HG03342 (cell line): Measurements from ENCODE around the gene GDF7.

ENCODE experiments used
- ATAC-seq: cut with Tn5 transposase; IDR thresholded peaks from one replicate; pipeline ENCODE4 v1.9.1; 2021; ENCODE audit warnings: mild to moderate bottlenecking, moderate library complexity; ENCODE audit not compliant: unreplicated experiment

Gene GDF7

GRCh38 chr2:20660506-20661420 lies 6.2 kb upstream of the GDF7 start:
- ATAC-seq, result no peak

DNA sequence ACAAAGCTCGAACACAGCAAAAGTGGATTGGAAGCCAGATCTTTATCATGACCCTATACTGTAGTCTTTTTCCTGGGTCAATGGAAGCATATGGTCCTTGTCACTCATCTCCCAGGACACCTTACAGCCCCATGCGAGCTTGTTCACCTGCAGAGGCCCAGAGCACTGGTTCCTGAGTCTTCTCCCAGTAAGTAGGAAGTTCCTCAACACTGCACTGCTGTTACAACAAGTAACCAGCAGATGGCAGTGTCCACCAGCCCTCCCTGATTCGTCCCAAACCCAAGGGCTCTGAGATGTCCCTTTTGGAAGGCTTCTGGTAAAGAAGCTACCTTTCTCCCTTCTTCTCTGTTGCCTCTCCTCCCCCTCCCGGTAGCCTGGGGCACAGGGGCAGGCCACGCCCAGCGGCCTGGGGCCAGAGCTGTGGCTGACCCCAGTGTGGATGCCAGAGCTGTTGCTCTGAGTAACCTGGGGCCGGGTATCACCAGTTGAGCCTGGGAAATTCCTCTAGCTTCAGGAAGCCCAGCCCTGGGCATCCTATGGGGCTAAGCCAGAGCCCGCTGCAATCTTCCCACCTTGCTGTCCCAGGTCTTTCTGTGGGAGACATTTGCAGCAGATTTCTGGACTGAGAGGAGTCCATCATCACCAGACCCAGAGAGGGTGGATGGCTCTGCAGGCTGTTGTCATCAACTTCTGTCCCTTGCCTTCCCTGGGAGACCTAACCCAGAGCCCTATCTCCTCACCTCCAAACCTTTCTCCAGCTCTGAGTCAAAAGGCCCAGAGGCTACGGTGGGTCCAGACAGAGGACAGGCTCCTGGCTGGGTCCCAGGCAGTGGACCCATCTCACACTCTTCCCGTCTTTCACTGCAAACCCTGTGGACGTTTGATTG lies 5.3 kb upstream of the GDF7 start:
- peak; percentile 61 for ATAC-seq

GRCh38 chr2:20662308-20662937 lies 4.5 kb upstream of the GDF7 start:
- ATAC-seq, result no peak

GRCh38 chr2:20663196-20664070 lies 3.5 kb upstream of the GDF7 start:
- no peak for ATAC-seq

DNA sequence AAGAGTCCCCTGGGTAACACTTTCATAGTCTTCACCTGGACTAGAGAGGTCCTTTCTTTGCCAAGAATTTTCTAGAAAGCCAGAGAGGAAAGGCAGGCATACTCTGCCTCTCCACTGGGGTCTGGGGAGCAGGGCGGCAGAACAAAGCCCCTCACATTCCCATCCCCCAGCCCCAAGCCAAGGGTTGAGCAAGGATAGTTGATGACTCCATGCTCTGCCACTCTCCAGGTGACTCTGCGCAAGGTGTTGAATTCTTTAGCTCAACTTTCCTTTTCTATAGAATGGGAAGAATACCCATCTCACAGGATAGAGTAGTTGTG lies 2.9 kb upstream of the GDF7 start:
- no peak for ATAC-seq

DNA sequence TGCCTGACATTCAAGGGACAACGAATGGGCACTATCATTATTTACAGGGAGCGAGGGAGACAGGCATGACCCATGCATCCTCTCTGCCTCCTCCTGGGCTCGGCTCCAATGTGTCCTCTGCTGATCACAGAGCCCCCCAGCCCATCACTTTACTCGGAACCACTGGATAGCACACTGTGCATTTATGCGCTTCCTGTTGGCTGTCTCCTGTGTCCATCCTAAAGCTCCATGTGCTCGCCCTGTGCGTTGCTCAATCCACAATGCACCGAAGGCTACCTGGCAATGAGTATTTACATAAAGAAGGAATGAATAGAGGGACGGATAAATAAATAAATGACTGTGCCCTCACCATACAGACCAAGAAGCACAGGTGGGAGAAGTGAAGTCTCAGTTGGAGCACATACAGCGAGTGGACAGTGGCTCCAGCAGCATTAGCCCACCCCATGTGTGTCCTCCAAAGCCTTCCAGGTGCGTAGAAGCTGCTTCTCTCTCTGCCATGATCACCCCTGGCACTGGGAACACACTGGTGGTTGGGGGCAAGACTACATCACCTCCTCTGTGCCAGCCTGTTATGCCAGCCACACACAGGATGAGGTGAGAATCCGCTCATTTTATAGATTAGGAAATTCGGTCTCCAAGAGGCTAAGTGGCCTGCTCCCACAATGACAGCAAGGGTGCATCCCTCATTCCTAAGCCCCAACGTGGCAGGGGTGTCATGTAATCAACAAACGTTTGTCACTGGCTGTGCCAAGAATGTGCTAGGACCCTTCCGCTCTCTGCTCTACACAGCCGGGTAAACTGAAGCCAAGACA lies 2.3 kb upstream of the GDF7 start:
- ATAC-seq, result no peak

DNA sequence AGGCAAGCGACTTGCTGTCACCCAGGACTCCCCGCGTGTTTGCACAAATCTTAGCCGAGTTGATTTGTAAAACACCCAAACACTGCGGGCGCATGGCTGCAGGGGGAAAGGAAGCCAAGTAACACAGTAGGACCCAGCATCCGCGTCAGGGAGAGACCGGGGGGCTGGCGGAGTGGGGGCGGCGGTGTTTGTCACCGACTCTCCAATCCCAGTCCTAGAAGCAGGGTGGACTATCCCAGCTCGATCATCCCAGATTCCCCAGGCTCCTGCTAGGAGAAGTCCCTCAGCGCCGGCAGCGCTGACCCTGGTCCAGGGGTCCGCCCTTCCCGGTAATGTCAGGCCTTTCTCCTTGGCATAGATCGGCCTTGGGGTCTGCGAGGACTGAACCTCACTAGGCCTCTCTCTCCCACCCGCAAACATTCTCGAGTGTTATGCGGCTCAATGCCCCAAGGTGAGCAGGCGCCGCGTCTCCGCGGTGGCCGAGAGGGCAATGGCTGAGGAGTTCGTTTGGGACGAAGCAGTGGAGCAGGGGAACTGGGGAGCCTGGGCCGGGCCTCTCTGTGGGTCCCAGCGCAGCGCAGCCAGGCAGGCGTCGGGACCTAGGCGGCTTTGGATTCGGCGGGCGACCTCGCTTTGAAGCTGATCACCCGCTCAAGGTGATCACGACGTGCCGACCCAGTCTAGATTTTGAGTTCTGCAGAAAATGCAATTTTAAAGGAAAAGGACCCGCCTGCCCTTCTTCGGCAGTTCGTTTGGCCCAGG lies 1.5 kb upstream of the GDF7 start:
- ATAC-seq, result no peak

DNA sequence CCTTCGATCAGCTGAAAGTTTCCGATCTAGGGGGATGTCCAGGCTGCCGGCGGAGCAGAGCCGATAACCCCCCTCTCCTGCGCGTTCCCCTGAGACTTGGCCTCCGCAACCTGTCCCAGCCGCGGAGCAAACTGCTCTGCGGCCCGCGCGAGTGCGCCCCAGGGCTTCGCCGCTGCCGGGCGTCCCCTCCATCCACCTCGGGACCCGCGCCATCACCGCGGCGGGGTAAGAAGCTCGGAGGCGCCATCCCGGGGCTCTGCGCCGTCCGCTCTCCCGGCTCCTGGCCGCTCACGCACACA lies 990 bp upstream of the GDF7 start:
- no peak for ATAC-seq

DNA sequence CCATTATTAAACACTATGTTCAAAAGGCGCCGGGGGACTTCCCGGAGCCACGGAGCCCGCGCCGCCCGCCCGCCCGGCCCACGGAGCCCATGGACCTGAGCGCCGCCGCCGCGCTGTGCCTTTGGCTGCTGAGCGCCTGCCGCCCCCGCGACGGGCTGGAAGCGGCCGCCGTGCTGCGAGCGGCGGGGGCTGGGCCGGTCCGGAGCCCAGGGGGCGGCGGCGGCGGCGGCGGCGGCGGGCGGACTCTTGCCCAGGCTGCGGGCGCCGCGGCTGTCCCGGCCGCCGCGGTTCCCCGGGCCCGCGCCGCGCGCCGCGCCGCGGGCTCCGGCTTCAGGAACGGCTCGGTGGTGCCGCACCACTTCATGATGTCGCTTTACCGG lies 197 bp downstream of the GDF7 start:
- no peak for ATAC-seq

DNA sequence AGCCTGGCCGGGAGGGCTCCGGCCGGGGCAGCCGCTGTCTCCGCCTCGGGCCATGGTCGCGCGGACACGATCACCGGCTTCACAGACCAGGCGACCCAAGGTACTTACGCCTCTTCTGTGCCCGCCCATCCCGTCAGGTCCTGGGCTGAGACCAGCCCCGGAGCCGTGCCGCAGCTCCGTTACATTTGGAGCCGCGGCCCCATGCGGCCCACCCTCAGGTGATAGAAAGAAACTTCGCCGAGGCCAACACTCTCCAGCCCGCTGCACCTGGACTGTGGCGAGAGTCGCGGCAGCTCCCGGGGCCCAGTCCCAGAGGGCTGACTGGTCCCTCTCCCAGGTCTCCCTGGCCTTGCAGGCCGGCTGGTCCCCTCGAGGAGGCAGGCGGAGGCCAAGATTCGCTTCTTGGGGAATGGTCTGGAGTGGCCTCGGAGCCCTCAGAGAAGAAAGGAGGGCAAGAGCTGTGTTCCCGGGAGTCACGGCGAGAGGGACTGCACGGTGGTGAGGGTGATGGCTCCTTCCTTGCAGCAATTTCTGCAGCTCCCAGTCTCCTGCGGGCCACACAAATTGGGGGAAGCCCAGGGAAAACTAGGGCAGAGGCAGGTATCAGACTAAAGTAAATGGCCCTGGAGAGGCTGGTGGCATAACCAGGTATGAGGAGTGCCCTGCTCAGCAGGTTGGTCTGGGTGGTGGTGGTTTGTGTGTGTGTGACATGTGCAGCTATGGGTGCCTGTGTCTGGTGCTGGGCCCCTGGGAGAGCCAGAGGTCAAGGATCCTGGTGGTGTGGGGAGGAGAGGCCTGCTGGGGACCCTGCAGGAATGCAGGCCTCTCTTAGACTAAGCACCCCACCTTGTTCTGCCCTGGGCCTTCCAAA lies 822 bp downstream of the GDF7 start:
- no peak for ATAC-seq

- ATAC-seq, result no peak
These were observed 1.5 kb downstream of the GDF7 start for GRCh38 chr2:20668451-20668850.

DNA sequence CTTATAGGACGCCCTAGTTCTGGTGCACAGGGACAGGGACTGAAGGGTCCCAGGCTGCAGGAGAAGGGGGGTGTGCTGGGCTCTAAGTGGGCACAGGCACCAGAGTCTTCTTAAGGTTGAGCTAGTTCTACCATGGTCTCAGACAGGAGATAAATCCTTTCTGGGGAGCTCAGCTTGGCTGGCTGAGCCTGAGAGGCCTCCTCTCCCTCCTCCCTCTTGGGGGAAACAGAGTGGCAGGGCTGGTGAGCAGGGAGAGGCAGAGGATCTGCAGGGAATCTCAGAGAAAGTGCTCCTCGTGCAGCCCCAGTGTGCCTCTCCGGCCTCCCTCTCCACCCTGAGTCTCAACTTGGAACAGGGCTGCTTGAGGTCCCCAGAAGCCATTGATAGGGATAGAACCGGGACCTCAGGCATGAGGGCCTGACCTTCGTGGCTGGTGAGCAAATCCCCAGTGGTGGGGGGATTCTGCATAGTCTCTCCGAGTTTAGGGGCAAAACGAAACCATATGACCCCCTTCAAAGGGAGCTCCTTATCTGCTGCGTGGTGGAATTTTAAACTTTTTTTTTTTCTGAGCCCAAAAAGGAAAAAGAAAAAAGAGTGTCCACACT lies 2.0 kb downstream of the GDF7 start:
- ATAC-seq, result no peak

- ATAC-seq, result no peak
These were observed 2.8 kb downstream of the GDF7 start for GRCh38 chr2:20669562-20670314.

- no peak for ATAC-seq
These were observed 3.5 kb downstream of the GDF7 start for GRCh38 chr2:20670315-20671035.

GRCh38 chr2:20671036-20671735 lies 4.2 kb downstream of the GDF7 start:
- no peak for ATAC-seq

GRCh38 chr2:20671736-20672080 lies 4.8 kb downstream of the GDF7 start:
- no peak for ATAC-seq
